Brain microvascular endothelial cell (primary cell): ENCODE results near the gene INMT.
A peak's percentile ranks its signal among the peaks of the same experiment; 100 is the strongest.

Experiments used
- DNase-seq: peaks from one replicate; pipeline ENCODE4 v3.0.0-alpha.2; 2020
- H3K27ac ChIP-seq: fragments of 250-450 bp; sonication (Bioruptor Pico); 2 replicates; pipeline ENCODE4 v1.5.1; 2020; ENCODE audit warnings: mild to moderate bottlenecking, moderate library complexity
- H3K27me3 ChIP-seq: fragments of 250-450 bp; sonication (Bioruptor Pico); replicated peaks from 2 replicates; pipeline ENCODE4 v1.5.1; 2020; ENCODE audit warnings: mild to moderate bottlenecking
- H3K36me3 ChIP-seq: fragments of 250-450 bp; sonication (Bioruptor Pico); replicated peaks from 2 replicates; pipeline ENCODE4 v1.5.1; 2020; ENCODE audit warnings: mild to moderate bottlenecking
- H3K4me3 ChIP-seq: 2 replicates; pipeline ENCODE4 v1.5.1; 2011; ENCODE audit warnings: low read depth, mild to moderate bottlenecking, control low read depth, low read length, moderate library complexity
- CTCF ChIP-seq: IDR thresholded peaks from 2 replicates; pipeline ENCODE4 v1.5.1; 2011; ENCODE audit warnings: low read depth, mild to moderate bottlenecking, moderate library complexity, low read length, control low read depth, inconsistent platforms; ENCODE audit errors: missing control alignments
- in situ Hi-C: cut with HindIII; loops from 2 replicates; pipeline ENCODE4 v1.10.0; 2017; ENCODE audit warnings: low sequenced_read_pairs, low pct_ligation_motif_present

Gene INMT

DNA sequence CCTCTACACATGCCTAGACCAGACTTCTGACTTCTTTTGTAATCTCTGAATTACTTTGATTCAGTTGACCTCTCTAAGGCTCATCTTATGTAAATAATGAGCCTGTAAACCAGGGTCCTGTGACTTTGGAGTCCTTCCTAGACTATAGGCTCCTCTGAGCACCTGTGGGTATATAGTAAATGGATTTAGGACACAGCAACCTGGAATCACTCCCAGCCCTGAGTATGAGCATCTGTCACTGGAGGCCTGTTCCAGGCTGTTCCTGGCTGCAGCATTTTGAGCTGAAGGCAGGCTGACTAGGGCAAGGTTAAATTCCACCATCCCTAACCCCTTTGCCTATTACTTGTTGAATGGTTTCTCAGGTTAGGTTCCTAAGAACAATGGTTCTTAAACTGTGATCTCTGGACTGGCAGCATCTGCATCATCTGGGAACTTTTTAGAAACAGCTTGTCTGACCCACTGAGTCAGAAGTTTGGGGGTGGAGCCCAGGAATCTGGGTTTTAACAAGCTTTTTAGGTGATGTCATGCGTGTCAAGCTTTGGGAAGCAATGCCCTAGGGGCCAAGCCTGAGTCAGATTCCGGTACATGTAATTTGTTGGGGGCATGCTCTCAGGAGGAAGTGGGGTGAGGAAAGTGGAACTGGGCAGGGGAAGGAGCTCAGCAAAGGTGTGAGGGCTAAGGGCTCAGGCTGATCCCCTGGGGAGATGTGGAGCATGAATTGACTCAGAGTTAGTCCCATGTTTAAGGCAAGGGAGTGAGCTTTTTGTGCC is 47.5 kb downstream of the INMT start:
- H3K27ac ChIP-seq: peak overlapping the region; percentile 30
- H3K27me3 ChIP-seq: no peaks in the 10 kb centered on the region
- no peak for TF ChIP-seq CTCF
- no peak overlapping the region for H3K4me3 ChIP-seq
- no peaks in the 10 kb centered on the region for H3K36me3 ChIP-seq
- peak; percentile 88 for DNase-seq
- in situ Hi-C loops: no loop called here

DNA sequence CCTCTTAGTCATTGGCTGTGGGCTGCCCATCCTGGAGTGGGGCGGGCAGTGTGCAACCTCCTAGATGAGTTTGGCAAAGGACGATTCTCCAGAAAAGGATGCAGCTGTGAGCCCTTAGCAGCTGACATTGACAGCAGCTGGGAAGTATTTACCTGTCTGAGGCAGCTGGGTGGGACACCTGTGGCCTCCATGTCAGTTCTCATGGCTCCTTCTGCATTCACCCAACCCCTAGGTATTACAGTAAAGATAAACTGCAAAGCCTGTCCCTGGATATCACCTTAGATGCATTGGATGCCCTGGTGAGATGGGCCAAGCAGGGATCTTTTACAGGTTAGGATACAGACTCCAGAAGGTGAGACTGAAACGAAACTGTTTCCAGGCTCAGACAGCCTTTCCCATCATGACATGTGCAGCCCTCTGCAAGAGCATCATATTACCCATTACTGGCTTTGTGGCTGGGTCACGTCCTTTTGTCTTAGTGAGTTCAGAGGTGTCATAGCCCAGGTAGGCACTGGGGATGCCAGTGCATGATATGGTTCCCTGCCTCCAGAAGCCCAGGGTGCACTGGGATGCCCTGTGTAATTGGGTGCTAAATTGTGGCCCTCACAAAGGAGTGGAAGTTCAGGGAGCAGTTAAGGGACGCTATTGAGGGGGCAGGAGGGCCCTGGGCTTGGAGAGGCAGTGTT is 48.2 kb downstream of the INMT start:
- no peaks in the 10 kb centered on the region for H3K36me3 ChIP-seq

GRCh38 chr7:30800785-30801252 is 48.9 kb downstream of the INMT start:
- Histone ChIP-seq H3K27ac (no peak overlapping the region), H3K36me3 (no peaks in the 10 kb centered on the region), H3K4me3 (no peak overlapping the region), H3K27me3 (no peaks in the 10 kb centered on the region)
- in situ Hi-C loops: loop anchor here (25.0 kb wide), 1 partner anchor 311 kb away; no protein-coding TSS in a partner anchor
- peak; percentile 78 for DNase-seq
- peak; percentile 81 for TF ChIP-seq CTCF

More for the DNA sequence above, 48.2 kb downstream of the INMT start:
- no peak for TF ChIP-seq CTCF
- Histone ChIP-seq H3K27ac (no peak overlapping the region), H3K4me3 (no peak overlapping the region), H3K27me3 (no peaks in the 10 kb centered on the region)
- in situ Hi-C loops: loop anchor here (25.0 kb wide), 1 partner anchor 312 kb away; no protein-coding TSS in a partner anchor
- no peak for DNase-seq

GRCh38 chr7:30802812-30803211 is 50.9 kb downstream of the INMT start:
- in situ Hi-C loops: loop anchor here (25.0 kb wide), 1 partner anchor 309 kb away; no protein-coding TSS in a partner anchor
- H3K27ac ChIP-seq: no peak overlapping the region
- TF ChIP-seq CTCF: no peak
- H3K36me3 ChIP-seq: no peaks in the 10 kb centered on the region
- H3K4me3 ChIP-seq: no peak overlapping the region
- DNase-seq: no peak
- no peaks in the 10 kb centered on the region for H3K27me3 ChIP-seq

- H3K27ac ChIP-seq: no peak overlapping the region
- in situ Hi-C loops: loop anchor here (25.0 kb wide), 1 partner anchor 308 kb away; no protein-coding TSS in a partner anchor
- H3K27me3 ChIP-seq: no peaks in the 10 kb centered on the region
- no peaks in the 10 kb centered on the region for H3K36me3 ChIP-seq
- peak; percentile 80 for DNase-seq
- no peak for TF ChIP-seq CTCF
- H3K4me3 ChIP-seq: no peak overlapping the region
These were observed 52.2 kb downstream of the INMT start for GRCh38 chr7:30804078-30804661.
